HG02970 (cell line): ENCODE results near the gene IZUMO4.

Experiments
- ATAC-seq: cut with Tn5 transposase; IDR thresholded peaks from one replicate; pipeline ENCODE4 v1.9.1; 2021; ENCODE audit warnings: mild to moderate bottlenecking, moderate library complexity, moderate number of reproducible peaks; ENCODE audit not compliant: unreplicated experiment, low FRiP score

The IZUMO4 gene

DNA sequence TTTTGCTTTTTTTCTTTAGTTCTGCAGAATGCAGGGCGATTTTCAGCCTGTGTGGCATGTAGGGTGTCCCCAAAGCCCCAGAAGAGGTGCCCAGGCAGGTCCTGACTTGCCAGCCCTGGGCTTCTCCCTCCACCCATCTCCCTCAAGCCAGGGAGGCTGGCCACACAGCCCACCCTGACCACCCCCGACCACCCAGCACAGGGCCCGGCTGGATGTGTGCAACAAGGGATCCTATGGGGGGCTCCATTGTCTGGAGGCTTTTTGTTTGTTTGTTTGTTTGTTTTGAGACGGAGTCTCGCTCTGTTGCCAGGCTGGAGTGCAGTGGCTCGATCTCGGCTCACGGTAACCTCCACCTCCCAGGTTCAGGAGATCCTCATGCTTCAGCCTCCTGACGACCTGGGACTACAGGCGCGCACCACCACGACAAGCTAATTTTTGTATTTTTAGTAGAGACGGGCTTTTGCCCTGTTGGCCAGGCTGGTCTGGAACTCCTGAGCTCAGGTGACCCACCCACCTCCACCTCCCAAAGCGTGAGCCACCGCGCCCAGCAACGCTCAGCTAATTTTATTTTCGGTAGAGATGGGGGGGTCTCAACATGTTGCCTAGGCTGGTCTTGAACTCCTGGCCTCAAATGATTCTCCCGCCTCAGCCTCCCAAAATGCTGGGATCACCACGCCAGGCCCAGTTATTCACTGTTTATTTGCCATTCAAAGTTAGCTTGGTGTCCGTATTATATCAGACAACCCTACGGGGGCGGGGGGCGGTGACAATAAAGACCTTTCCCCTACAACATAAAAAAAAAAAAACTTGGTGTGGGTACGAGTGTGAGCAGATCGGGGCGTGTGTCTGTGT, 37.9 kb upstream of the IZUMO4 start:
- no peak for ATAC-seq

DNA sequence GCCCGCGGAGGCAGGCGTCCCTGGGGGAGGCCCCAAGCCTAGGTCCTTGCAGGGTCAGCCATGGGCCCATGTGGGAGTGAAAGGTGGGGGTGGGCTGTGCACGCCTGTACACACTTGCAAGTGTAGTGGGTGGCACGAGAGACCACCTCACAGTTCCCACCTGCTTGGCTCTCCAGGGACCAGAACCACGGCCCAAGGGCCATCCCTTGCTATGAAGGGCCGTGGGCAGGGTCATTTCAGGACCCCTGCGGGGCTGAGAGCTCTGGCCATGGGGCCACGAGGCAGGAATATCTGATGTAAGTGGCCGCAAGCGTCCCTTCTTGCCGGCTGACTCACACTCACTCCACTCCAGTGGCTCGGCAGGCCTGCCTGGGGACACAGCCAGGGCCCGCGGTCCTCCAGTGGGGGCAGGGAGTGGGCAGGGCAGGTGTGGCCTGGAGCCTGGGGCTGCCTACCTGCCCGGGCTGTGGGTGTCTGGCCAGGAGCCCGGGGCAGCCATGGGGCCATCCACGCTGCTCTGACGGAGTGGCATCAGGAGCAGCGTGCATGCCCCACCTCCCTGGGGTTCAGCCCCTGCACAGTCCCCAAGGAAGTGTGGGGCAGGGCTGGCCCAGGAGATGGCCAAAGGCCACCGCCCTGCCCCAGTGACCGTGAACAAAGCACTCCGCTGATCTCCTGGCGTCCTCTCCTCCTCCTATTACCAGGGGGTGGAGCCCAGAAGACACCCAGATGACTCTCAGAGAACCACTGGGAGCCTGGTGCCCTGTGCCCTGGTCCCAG, 37.1 kb upstream of the IZUMO4 start:
- no peak for ATAC-seq

GRCh38 chr19:2060884-2061494, 35.7 kb upstream of the IZUMO4 start:
- ATAC-seq: peak; percentile 21

DNA sequence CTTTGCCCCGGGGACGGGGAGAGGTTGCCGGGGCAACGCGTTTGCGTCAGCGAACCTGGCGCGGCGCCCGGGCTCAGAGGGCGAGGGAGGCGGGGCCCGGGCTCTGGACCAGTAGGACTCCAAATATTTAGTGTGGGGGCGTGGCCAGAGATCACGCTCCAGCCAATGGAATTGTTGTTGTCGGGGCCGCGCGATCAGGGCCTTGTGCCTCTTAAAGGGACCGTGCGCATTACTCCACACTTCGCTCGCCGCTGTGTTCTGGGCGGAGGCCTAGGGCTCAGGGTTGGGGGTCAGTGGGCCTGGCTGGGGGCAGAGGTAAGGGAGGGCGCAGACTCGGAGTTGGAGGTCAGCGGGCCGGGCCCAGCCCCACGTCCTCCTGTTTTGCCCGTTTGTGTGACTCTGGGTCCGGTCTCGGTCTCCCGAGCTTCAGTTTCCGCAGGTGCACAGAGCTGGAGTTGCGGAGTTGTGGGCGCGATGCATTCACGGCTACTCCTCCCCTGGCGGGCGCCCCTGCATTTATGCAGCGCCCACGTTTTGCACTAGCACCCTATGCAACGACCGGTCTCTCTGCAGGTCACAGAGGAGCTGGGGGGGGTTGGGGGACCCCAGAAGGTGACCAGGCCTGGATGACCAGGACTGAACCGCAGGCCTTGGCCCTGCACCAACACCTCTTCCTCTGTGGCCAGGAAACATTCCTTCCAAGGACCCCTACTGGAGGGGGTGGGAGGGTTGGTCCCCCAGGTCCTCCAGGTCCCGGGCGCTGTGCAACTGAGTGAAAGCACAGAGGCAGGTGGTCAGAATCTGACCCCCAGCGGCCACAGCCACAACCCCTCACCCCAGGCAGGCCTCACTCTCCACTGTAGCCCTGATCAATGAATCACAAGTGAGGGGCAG, 35.0 kb upstream of the IZUMO4 start:
- peak; percentile 82 for ATAC-seq

DNA sequence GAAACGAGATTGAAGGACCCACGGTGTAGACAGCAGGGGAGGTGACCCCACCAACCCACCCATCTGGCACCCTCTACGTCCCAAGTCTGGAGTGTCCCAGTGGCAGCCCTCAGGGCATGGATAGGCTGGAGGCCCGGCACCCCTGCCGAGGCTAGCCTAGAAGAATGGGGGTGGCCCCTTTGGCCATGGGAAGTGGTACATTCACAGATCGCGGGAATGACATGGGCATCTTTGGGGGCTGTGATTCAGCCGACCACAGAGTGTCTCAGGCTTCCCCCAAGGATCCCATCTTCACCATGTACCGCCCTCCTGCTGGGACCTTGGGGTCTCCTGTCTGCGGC, 34.4 kb upstream of the IZUMO4 start:
- no peak for ATAC-seq

DNA sequence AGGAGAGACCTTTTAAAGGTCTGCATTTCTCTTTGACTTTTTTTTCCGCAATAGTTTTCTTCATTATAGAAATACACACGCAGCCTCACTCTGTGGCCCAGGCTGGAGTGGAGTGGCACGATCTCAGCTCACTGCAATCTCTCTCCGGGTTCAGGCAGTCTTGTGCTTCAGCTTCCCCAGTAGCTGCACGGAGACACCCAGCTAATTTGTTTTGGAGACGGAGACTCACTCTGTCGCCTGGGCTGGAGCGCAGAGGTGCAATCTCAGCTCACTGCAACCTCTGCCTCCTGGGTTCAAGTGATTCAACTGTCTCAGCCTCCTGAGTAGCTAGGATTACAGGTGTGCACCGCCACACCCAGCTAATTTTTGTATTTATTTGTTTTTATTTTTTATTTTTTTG, 33.9 kb upstream of the IZUMO4 start:
- no peak for ATAC-seq

DNA sequence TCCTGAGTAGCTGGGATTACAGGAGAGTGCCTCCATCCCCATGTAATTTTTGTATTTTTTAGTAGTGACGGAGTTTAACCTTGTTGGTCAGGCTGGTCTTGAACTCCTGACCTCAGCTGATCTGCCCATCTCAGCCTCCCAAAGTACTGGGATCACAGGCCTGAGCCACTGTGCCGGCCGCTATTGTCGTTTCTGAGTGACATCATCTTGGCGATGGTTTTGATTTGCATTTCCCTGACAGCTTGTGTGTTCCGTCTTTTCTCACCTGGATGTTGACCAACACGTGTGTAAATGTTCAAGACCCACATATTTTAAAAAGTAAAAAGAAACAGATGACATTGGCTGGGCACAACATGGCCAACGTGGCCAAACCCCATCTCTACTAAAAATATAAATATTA, 32.9 kb upstream of the IZUMO4 start:
- ATAC-seq: no peak

DNA sequence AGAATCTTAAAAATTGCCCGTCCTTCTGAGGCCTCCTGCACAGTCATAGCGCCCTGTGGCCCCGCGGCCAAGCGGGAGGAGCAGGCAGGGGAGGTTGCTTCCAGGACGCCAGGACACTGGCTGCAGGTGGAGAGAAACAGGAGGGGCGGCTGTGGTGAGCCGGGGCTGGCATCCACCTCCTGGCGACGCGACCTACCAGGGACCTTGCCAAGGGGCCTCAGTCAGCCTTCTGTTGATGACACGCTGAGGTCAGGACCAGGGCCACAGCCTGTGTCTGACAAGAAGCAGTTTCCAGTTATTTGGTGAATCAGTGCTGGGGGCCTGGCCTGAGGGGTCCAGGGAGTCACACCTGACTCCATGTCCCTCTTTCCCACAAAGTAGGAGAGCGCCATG, 32.3 kb upstream of the IZUMO4 start:
- no peak for ATAC-seq

DNA sequence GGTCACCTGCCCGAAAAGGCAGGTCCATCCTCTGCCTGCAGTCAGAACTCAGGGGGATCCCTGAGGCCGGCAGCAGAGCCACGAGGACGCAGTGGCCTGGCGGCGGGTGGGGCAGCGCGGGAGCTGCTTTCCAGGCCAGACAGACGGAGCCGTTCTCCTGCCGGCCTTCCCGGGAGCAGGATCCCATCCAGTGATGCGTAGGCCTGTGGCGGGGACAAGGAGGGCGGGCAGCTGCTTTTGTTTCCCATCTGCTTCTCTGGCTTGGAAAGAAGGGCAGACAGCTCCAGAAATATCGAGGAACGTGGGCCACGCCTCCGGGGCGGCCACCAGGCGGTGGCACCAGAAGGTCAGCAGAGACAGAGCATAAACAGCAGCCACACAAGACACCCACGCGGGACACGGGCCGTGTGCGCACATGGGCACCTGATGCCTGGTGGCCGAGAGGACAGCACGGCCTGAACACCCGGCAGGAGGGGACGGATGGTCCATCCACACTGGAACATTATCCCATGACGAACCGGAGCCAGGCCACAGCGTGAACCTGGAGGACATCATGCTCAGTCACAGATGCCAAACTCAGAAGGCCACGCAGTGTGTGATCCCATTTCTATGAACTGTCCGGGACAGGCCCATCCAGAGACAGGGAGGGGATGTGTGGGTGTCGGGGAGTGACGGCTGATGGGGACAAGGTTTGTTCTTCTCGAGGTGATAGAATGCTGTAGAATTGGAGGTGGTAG, 31.8 kb upstream of the IZUMO4 start:
- ATAC-seq: no peak

DNA sequence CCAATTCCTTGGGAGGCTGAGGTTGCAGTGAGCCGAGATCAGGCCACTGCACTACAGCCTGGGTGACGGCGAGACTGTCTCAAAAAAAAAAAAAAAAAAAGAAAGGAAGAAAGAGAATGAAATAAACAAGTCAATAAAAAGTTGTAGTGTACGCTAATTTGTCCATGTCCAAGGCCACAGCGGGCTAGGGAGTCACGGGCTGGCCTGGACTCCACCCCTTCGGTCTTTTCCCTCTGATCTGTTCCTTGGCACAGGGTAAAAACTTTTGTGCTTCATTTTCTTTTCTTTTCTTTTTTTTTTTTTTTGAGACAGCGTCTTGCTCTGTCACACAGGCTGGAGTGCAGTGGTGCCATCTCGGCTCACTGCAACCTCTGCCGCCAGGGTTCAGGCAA, 26.3 kb upstream of the IZUMO4 start:
- ATAC-seq: no peak

DNA sequence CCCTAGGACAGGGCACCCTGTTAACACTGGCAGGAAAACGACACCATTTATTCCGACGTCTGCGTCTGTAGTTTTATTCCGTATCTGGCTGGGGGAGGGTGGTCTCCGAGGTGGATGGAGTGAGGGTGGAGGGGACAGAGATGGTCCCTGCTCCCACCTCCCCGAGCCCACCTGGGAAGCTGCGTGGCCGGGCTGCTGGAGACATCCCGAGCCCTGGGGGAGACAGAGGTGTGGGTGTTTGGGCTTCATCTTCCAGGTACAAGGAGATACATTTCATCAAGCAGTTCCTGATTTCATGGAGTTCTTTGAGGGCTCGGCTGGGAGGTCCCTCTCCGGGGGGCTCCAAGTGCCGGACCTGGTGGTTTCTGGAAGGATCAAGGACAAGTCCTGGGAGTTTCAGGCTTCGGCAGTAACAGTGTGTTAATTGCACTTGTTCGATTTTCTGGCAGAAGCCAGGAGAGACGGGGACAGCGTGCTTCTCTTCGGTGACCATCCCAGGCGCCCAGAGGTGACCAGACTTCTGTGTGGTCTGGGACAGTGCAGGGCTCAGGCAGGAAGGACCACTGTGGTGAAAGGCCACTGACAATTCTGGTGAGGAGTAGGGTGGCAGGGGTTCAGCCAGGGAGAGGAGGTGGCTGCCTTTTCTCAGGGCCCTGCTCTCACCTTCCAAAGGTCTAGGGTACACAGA, 25.6 kb upstream of the IZUMO4 start:
- no peak for ATAC-seq

- ATAC-seq: no peak
These were observed 23.8 kb upstream of the IZUMO4 start for GRCh38 chr19:2072757-2073551.

DNA sequence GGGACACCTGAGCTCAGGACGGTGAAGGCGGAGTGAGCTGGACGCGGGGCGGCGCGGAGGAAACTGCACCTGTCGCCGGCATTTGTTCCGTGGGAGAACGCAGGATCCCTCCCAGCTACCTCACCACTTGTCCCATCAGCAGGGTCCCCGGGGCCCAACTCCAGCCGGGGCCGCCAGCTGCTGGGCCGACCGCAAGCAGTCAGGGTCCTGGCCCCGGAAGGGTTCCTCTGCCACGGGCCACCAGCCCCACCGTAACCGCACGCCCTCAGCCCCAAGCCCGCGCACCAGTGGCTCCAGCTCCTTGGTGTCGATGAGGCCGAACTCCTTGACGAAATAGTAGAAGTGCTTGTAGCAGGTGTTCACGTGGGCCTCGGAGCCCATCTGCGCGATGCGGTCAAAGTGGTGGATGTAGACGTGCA, 20.2 kb upstream of the IZUMO4 start:
- ATAC-seq: no peak

- no peak for ATAC-seq
These were observed 19.3 kb upstream of the IZUMO4 start for GRCh38 chr19:2077398-2077797.

DNA sequence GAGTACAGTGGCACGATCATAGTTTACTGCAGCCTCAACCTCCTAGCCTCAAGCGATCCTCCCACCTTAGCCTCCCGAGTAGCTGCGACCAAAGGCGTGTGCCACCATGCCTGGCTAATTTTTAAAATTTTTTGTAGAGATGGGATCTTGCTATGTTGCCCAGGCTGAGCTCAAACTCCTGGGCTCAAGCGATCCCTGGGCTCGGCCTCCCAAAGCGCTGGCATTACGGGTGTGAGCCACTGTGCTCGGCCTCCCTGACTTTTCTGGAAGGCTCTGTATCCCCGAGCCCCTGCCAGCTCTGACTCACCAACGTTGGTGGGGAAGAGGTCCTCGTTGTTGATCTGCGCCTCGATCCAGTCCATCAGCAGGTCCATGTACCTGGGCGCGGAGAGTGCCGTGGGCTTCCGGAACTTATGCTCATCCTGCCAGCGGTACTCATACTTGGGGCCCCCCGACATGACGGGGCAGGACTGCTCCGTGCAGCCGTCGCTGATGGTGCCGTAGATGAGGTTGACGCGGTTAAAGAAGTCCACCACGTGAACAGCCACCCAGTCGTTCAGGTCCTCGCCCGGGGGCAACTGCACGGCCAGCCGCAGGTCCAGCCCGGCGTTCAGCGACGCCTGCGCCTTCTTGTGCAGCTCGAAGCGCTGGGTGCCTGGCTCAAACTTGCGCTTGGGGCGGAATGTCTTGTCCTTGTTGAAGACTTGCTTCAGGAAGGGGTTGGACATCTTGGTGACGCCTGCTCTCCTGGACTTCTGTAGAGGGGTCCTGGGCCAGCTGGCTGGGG, 18.7 kb upstream of the IZUMO4 start:
- ATAC-seq: no peak

DNA sequence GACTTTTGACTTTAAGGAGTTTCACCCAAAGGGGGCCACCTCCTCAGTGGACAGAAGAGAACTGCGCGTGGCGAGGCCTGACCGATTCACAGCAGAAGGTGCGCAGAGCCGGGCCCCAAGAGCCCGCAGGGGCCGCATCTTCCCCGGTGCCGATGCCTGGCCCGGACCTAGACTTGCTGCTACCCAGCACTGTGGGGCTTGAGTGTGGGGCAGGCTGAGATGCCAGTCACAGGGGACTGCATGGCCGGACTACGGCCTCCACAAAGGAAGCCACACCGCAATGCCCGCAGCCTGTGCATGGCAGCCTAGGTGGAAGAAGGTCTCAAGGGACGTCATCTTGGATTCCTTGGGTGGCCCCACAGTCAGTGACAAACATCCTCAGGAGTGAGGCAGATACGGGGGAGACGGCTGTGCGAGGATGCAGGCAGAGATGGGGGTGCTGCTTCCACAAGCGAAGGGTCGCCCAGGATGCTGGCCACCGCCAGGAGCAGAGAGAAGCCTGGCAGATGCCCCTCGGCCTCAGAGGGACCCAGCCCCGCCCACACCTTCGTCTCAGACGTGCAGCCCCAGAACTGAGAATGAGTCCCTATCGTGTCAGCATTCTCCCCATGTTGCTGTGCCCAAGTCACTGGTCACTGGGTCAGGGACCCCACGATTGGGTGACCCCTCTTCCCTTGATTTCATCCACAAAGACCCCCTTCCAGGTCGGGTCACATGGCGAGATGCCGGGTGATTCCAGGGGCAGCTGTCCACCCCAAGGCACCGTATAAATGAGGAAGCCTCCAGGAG, 17.4 kb upstream of the IZUMO4 start:
- no peak for ATAC-seq

GRCh38 chr19:2079865-2080301, 16.8 kb upstream of the IZUMO4 start:
- no peak for ATAC-seq
